CD4-positive, alpha-beta T cell treated with Interleukin-17A for 4 hours (primary cell): Measurements from ENCODE around the gene NIPSNAP3A.
"Not testable (repeated sequence)": the region's sequence is repeated elsewhere in the genome, so short reads cannot be mapped to it uniquely, and the experiment has no call there.

Experiments used
- DNase-seq: peaks from one replicate; pipeline ENCODE4 v3.0.0-alpha.2; 2020; ENCODE audit warnings: mixed read lengths

NIPSNAP3A gene

DNA sequence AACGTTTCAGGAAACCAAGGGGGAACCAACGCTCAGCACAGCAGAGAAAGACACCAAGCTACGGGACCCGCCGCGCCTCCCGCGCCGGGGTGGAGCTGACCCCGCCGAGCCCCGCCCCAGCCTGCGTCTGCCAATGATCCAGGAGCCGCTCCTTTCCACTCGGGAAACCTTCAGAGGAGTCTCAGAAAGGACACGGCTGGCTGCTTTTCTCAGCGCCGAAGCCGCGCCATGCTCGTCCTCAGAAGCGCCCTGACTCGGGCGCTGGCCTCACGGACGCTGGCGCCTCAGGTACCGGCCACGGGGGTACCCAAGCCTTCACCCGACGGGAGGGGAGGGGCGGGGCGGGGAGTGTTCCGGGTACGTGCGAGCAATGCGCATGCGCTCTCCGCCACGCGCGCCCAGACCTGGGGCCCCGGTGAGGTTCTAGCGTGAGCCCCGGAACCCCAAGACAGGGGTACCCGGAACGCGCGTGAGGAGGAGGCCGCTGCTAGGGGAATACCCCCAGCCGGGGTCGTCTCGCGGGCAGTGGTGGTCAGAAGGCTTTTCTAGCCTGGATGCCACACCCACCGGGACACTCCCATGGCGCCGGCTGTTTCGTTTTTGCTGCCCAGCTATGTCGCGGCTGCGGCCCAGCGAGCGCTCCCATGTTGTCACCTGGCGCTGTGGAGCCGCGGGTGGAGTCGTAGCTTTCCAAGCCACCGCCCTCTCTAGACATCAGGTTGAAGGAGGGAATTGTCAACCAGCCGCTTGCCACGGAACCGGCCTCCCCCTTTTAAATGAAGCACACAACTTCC lies at the start of gene NIPSNAP3A:
Gene NIPSNAP3A (plus strand): TSS at position 119 of the 794 bp plus-strand sequence. CDS start 110 bp downstream, at position 229.
- DNase-seq = peak; percentile 93

DNA sequence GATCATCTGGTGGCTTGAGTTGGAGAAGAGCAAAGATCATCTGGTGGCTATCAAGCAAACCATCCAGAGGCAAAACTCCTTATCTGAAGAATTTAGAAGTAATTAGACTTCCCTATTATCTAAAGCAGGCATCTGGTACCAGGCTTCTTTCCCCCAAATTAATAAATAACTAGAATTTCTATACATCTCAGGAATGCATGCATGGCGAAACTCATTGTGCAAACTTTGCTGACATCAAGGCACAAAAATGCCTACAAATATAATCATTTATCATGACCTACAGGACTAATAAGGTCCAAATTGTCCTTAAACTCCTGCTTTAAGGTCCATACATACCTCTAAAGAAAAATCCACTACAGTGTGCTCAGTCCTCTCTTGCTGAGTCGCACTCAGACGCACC lies 47.2 kb upstream of the NIPSNAP3A start:
- no peak for DNase-seq

DNA sequence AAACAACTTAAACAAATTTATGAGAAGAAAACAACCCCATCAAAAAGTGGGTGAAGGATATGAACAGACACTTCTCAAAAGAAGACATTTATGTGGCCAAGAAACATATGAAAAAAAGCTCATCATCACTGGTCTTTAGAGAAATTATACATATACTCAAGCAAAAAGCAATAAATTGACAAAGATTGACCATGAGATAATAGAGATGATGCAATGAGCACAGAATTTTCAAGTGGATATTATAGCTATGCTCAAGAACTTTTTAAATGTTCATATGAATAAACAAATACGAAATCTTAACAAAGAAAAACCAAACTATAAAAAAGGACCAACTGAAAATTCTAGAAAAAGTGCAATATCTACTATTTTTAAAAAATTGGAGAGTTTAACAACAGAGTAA lies 38.7 kb upstream of the NIPSNAP3A start:
- DNase-seq = not testable (repeated sequence)

DNA sequence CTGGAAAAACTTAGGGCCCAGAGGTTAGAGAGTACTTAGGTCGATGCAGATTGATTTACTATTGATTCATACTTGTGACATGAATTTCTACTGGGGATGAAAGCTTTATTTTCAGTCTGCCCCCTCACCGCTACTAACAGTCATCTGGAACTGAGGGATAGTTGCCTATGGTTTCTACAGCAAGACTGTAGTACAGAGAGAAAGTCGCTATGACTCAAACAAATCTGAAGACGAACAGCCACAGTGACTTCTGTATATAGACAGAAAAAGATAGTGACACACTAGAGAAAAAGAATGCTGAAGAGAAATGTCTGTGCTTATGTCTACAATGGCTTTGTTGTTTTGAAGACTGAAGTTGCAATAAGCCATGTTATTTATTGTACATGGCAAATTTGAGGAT lies 35.9 kb upstream of the NIPSNAP3A start:
- DNase-seq = no peak

DNA sequence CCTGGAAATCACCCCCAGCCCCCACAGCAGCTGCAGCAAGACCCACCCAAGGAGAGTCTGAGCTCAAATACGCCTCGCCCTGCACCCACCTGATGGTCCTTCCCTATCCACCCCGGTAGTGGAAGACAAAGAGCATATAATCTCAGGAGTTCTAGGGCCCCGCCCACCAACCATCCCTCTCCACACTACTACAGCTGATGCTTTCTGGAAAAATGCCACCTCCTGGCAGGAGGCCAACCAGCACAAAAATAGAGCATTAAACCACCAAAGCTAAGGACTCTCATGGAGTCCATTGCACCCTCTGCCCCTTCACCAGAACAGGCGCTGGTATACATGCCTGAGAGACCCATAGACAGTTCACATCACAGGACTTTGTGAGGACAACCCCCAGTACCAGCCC lies 22.5 kb upstream of the NIPSNAP3A start:
- DNase-seq = no peak

DNA sequence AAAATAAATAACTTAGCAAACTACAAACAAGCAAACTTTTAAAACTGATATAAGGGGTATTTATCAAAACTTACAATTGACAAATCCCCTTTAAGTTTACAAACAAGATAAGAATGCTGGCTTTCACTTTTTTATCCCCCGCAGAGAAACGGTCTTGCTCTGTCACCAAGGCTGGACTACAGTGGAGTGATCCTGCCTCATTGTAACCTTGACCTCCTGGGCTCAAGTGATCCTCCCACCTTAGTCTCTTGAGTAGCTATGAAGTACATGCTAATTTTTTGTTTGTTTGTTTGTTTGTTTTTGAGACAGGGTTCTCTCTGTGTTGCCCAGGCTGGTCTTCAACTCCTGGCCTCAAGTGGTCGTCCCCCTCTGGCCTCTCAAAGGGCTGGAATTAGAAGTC lies 9.0 kb upstream of the NIPSNAP3A start:
- no peak for DNase-seq

DNA sequence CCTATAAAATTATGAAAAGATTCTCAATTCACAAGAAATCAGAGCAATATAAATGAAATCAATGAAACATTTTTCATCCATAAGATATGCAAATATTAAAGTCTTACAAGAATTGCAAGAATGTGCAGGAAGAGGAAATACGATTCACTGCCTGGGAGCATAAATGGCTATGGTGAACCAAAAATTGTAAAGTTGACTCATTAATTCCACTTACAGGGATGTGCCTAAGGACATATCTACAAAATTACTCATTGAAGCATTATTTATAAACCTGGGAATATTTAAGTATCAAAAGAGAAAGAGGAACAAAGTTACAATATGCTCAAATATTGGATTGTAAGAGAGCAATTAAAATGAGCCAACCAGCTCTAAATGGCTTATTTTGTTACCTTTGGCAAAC lies 6.9 kb upstream of the NIPSNAP3A start:
- no peak for DNase-seq

DNA sequence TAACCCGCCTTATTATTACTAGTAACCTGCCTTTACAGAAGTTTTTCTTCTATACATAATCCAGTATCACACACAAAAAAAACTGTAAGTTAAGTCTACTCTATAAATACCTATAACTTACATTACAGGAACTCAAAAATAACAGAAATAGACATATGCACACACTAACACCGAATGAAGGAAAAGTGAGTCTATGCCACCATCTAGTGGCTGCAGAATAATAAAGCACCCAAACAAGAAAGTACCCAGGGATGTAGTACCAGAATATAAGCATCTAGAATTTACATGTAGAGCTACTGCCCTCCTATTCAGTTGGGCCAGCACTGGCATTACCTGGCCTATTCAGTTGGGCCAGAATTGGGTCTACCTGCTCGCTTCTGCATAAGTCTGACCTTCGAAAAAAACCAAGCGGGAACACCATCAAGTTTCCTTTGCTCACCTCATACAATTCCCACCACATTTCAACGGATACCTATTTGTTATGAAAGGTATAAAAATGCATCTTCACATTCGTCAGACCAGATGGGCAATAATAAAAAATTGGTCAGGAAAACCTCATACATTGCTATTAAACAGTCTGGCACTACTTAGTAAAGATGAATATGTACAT lies 4.0 kb upstream of the NIPSNAP3A start:
- DNase-seq = peak; percentile 50

DNA sequence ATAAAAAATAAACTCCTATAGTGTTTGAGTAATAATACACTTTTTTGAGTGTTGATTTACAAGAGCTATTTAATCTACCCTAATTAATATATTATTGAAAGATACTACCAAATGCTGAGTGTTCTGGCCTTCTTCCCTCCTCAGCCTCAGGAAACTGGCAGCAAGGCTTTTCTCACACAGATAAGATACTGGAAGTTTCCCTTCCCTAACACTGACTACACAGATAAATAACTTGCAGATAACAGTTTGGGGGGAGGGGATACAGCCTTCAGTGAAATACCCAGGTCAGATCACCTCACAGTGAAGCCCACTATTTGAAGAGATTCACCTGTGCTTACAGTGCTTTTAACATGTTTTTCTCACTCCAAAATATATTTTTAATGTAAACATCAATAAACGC lies 1.6 kb upstream of the NIPSNAP3A start:
- no peak for DNase-seq

DNA sequence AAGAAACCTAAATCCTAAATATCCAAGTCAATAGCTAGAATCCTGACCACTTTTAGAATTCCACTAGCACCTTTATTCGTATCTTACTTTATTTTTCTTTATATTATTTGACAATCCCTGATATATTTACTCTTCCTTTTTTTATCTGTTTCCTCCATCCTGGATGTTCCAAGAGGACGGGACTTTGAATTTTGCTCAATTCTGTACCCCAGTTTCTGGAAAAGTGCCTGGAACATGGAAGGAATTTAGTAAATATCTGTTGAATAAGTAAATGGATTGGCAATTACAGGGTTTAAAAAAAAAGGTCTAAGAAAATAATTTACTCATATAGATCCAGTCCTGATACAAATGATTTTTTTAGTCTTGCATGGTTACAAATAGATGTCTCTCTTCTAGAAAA lies 1.2 kb upstream of the NIPSNAP3A start:
- no peak for DNase-seq

DNA sequence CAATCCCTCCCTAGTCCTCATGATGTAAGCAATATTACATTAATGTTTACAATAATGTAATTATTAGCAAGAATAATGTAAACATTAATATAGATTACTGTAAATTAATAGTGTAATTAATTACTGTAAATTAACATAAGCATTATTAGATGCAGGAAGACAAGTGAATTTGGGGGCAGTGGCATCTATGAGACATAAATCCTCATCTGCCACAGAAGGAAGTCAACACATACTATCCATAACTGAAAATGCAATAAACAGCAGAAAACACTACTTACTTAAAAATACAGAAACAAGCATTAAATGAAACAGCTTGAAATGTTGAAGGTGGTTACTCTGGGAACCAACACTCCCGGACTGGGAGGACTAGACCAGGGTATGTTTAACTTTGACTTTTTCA lies 685 bp upstream of the NIPSNAP3A start:
- DNase-seq = no peak

DNA sequence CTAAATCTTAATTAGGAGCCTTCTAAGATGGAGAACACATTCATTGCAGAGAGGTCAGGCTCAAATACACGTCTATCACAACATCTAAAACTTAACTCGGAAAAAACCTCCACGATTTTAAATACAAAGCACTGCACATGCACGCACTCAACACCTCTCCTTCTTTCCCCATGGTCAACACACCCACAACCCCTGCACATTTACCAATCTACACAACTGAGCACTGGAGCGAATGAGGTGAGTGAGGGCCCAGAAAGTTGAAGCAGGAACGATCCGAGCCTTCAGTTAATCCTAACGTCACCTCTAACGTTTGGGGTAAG lies 278 bp upstream of the NIPSNAP3A start:
- DNase-seq = no peak

DNA sequence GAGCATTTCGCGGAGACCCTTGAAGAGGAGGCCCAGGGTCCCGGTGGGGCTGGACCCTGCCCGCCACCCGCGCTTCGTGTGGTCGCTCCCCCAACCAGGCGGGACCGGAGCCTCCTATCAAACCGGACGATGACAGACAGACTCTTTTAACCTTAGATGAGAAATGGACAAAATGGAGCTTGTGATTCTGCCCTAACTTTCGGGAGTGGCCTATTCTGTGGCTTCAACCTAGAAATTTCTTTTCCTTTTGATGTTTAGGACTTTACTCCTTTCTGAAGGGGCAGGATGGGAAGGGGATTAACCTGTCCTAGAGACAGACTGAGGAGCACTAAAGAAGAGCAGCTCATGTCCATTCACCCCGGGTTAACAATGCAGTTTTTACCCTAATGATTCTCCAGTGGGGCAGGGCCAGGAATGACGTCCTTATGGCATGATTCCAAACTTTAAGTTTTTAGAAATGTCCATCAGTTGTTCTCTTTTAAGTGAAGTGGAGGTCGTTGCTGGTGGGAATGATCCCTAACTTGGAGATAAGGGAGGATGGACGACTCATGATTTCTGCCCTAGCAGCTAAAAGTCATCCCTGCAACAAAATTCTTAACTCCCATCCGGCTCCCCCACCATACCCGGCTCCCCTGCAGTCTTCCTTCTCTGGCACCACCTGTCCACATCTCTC lies 1.0 kb downstream of the NIPSNAP3A start:
- DNase-seq = no peak

DNA sequence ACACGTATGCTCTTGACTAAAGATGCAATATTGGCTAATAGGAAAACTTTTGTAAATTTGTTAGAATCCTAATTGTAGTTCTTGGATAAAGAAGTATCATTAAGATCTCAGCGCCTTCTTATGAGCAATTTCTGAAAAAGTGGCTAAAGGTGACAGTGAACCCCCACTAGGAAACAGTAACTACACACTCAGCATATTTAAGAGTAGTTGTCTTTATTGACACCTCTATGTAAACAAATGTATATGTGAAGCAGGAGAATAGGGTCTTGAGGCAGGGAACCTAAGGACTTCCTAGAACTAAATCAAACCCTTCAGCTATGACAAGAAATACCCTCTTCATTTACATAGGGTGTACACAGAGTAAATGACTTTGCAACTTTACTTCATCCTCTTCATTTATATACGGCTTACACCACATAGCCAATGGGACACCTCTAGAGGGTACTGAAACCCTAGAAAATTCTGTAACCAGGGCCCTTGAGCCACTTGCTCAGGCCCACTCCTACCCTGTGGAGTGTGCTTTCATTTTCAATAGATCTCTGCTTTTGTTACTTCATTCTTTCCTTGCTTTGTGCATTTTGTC lies 2.8 kb downstream of the NIPSNAP3A start:
- DNase-seq = no peak

DNA sequence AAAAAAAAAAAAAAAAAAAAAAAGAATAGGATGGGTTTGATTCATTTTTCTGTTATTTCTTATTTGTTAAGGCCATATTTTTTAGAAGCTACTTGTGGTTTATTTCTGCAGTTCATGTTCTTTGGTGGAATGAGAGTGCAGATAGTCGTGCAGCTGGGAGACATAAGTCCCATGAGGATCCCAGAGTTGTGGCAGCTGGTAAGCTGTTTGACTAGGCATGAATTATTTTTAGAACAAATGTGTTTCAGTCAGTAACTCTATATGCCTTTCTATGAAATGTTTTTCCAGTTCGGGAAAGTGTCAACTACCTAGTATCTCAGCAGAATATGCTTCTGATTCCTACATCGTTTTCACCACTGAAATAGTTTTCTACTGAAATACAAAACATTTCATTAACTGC lies 11.5 kb downstream of the NIPSNAP3A start:
- no peak for DNase-seq

DNA sequence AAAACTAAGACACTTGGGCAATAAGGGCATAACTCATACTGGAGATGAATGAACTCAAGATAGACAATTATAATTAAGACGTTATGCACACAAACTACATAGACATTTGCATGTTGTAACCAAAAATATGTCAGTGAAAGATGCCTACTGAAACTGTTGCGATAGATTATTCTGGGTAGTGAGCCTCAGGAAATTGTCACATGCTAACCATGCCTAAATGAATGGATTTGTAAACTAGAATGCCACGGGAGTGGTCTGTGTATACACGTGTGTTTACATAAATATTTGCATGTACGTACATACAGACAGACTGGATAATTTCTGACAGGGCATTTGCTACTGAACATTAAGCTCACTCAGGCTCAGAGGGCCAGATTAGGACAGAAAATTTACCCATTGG lies 17.7 kb downstream of the NIPSNAP3A start:
- DNase-seq = no peak

DNA sequence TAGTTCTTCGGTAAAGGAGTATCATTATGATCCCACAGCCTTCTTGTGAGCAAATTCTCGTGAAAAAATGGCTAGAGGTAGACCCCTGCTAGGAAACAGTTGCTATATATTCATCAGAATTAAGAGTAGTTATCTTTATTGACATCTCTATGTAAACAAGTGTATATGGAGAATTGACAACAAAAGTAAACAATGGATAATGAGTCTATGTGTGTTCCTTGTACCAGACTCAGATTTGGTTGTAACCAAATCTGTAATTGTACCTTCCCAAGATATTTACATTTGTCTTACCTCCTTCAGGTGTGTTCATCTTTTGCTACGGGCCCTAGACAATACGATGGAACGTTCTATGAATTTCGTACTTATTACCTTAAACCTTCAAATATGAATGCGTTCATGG lies 18.5 kb downstream of the NIPSNAP3A start:
- DNase-seq = no peak

DNA sequence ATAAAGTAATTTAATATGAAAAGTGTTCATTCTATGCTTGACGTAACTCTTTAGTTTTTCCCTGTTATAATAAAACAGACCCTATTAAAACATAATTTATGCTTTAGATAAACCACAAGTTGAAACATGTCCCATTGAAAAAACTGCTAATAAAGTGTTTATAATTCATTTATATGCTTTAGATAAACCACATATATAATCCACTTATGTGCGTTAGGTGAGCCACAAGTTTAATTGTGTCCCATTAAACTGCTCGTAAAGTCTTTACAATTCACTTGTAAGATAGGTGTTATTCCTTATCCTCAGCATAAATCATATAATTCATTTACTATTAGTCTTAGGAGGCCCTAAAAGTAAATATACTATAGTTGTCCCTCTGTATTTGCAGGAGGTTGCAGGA lies 20.0 kb downstream of the NIPSNAP3A start:
- no peak for DNase-seq

DNA sequence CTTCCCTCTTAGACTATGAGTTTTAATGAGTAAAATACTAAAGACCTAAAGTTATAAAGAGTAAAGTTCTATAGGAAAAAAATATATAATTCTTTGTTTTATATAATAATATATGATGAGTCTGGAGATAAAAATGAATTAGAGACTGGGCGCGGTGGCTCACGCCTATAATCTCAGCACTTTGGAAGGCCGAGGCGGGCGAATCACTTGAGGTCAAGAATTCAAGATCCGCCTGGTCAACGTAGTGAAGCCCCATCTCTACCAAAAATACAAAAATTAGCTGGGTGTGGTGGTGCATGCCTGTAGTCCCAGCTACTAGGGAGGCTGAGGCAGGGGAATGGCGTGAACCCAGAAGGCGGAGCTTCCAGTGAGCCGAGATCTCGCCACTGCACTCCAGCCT lies 21.5 kb downstream of the NIPSNAP3A start:
- DNase-seq = not testable (repeated sequence)

DNA sequence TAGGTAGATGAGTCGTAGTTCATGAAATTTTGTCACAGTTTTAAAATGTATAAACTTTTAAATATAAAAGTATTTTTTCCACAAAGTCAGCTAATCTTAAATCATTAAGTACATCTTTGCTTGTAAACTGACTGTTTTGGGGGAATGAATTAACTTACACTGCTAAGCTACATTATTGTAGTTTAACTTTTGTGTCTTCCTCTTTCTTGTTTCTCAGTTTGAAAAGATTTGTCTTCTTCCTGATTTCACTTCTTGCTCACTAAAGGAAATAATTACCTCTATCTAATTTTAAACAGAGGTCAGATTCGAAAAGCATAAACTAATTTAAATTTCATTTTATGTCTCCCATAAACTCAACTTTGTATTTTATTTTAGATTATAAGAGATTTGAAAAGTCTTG lies 22.2 kb downstream of the NIPSNAP3A start:
- no peak for DNase-seq

DNA sequence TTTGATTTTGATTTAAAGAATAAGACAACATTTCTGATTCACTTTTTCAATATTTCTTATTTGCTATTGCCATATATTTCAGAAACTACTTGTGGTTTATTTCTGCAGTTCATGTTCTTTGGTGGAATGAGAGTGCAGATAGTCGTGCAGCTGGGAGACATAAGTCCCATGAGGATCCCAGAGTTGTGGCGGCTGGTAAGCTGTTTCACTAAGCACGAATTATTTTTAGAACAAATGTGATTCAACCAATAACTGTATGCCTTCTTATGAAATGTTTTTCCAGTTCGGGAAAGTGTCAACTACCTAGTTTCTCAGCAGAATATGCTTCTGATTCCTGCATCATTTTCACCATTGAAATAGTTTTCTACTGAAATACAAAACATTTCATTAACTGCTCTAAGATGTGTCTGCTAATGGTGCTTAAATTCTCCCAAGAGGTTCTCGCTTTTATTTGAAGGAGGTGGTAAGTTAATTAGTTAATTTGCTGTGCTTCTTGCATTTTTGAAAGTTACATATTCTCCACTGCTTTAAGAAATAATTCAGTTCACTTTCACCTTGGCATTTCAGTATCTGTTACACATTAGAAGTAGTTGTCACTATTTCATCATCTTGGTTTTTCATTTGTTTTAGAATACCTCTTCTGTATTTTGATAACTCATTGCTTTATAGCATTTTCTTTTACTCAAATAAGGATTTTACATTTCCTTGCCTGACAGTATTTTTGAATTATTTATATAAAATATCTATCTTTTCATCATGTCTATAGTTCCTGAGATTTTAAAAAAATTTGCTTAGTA lies 25.4 kb downstream of the NIPSNAP3A start:
- no peak for DNase-seq

DNA sequence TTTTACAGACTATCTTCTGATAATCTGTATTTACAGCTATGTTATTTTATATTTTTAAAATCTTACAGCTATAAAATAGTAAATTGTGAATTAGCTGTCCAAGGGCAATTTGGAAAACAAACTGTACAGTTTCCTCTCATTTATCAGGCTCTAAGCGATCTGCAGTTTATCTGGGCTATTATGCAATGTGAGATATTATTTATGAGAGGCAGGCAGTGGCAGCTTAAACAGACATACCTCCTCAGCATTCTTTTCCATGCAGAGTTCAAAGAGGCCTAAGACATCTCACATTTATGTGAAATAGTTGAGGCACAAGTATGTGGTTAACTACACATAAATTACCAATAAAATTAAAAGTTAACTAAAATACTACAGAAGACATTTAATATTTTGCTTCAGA lies 26.6 kb downstream of the NIPSNAP3A start:
- no peak for DNase-seq
